IMR-90 (cell line): ENCODE data around the gene NACC2. TPM values are rescaled to one million over a fixed set of nuclear protein-coding genes. Genes with fewer than 3 reads are reported as not detected.

ENCODE experiments used
- ATAC-seq: fragments of 200-7000 bp; cut with Tn5 transposase; 2 replicates; pipeline ENCODE4 v1.9.1; 2020; ENCODE audit warnings: low read depth, mild to moderate bottlenecking, moderate library complexity
- BruUV-seq: library from RNA; stranded (reverse); fragments of 400-500 nt; replicated peaks from 2 replicates; lab custom pipeline; 2021; lab: Mats Ljungman, UMichigan
- CTCF ChIA-PET: fragments of 300-600 bp; formaldehyde crosslinking; extraction: SDS; loops from one replicate; lab custom pipeline; 2021; ENCODE audit warnings: antibody characterized with exemption; lab: Yijun Ruan, JAX
- POLR2A ChIA-PET: fragments of 300-600 bp; sonication (Branson Sonifier 250); formaldehyde crosslinking; loops from one replicate; lab custom pipeline; 2022; ENCODE audit warnings: antibody characterized with exemption; ENCODE audit not compliant: unreplicated experiment; lab: Charles Lee
- DNase-seq: peaks from one replicate; pipeline ENCODE4 v3.0.0; 2013
- H2AFZ ChIP-seq: replicated peaks from 2 replicates; pipeline ENCODE3; 2013; ENCODE audit warnings: low read length, mild to moderate bottlenecking; ENCODE audit not compliant: poor library complexity
- H2AK5ac ChIP-seq: 2 replicates; pipeline ENCODE4 v1.6.1; 2013; ENCODE audit warnings: low read depth, low read length, inconsistent platforms
- H2AK9ac ChIP-seq: replicated peaks from 2 replicates; pipeline ENCODE3; 2013; ENCODE audit warnings: mild to moderate bottlenecking, low read depth, low read length, moderate library complexity; ENCODE audit not compliant: poor library complexity
- H2BK120ac ChIP-seq: 2 replicates; pipeline ENCODE4 v1.6.1; 2013; ENCODE audit warnings: low read depth, low read length, inconsistent platforms
- H2BK15ac ChIP-seq: 3 replicates; pipeline ENCODE4 v1.6.1; 2013; ENCODE audit warnings: low read depth, low read length, inconsistent platforms
- H2BK20ac ChIP-seq: 2 replicates; pipeline ENCODE4 v1.6.1; 2013; ENCODE audit warnings: low read depth, mild to moderate bottlenecking, inconsistent platforms, low read length, moderate library complexity
- H2BK5ac ChIP-seq: 2 replicates; pipeline ENCODE4 v1.6.1; 2013; ENCODE audit warnings: mild to moderate bottlenecking, low read depth, low read length, inconsistent platforms; ENCODE audit not compliant: poor library complexity, severe bottlenecking
- H3K14ac ChIP-seq: replicated peaks from 2 replicates; pipeline ENCODE4 v1.6.1; 2013; ENCODE audit warnings: low read depth, low read length, inconsistent platforms
- H3K18ac ChIP-seq: 2 replicates; pipeline ENCODE4 v1.6.1; 2013; ENCODE audit warnings: low read depth, low read length, control low read depth
- H3K23ac ChIP-seq: 2 replicates; pipeline ENCODE4 v1.6.1; 2013; ENCODE audit warnings: low read depth, low read length, inconsistent platforms
- H3K27ac ChIP-seq: 2 replicates; pipeline ENCODE4 v1.5.1; 2013; ENCODE audit warnings: mild to moderate bottlenecking, control low read depth, low read length; ENCODE audit not compliant: insufficient read depth
- H3K27me3 ChIP-seq: 2 replicates; pipeline ENCODE4 v1.6.1; 2013; ENCODE audit warnings: low read length; ENCODE audit not compliant: control insufficient read depth, insufficient read depth
- H3K36me3 ChIP-seq: 2 replicates; pipeline ENCODE4 v1.6.1; 2013; ENCODE audit warnings: low read length, mixed read lengths; ENCODE audit not compliant: control insufficient read depth, insufficient read depth
- H3K4ac ChIP-seq: 2 replicates; pipeline ENCODE4 v1.6.1; 2013; ENCODE audit warnings: low read depth, low read length, inconsistent platforms
- H3K4me1 ChIP-seq: 2 replicates; pipeline ENCODE4 v1.6.1; 2013; ENCODE audit warnings: low read length, mixed read lengths; ENCODE audit not compliant: control insufficient read depth, insufficient read depth
- H3K4me2 ChIP-seq: 2 replicates; pipeline ENCODE4 v1.6.1; 2013; ENCODE audit warnings: low read depth, mild to moderate bottlenecking, control low read depth, low read length, moderate library complexity
- H3K4me3 ChIP-seq: 2 replicates; pipeline ENCODE4 v1.5.1; 2013; ENCODE audit warnings: low read depth, mild to moderate bottlenecking, control low read depth, low read length, moderate library complexity; ENCODE audit not compliant: insufficient read depth
- H3K56ac ChIP-seq: 2 replicates; pipeline ENCODE4 v1.6.1; 2013; ENCODE audit warnings: low read length, inconsistent platforms; ENCODE audit not compliant: insufficient read depth; ENCODE audit errors: extremely low read depth
- H3K79me1 ChIP-seq, 2 experiments: 2 replicates each; pipeline ENCODE4 v1.6.1; 2013; ENCODE audit warnings: low read length in 2 of 2, inconsistent platforms in 1 of 2, low read depth in 1 of 2
- H3K9ac ChIP-seq: 2 replicates; pipeline ENCODE4 v1.6.1; 2013; ENCODE audit warnings: low read depth, low read length, control low read depth
- H3K9me1 ChIP-seq: 2 replicates; pipeline ENCODE4 v1.6.1; 2013; ENCODE audit warnings: low read length, inconsistent platforms; ENCODE audit not compliant: insufficient read depth
- H3K9me3 ChIP-seq: 2 replicates; pipeline ENCODE4 v1.6.1; 2013; ENCODE audit warnings: low read length; ENCODE audit not compliant: control insufficient read depth, insufficient read depth
- H4K20me1 ChIP-seq: 2 replicates; pipeline ENCODE4 v1.6.1; 2013; ENCODE audit warnings: low read length, inconsistent platforms; ENCODE audit not compliant: insufficient read depth
- H4K5ac ChIP-seq: 2 replicates; pipeline ENCODE4 v1.6.1; 2013; ENCODE audit warnings: mild to moderate bottlenecking, low read depth, low read length, control low read depth
- H4K8ac ChIP-seq, 2 experiments: 2 replicates each; pipeline ENCODE4 v1.6.1; 2013; ENCODE audit warnings: low read depth in 2 of 2, low read length in 2 of 2, control low read depth in 1 of 2, inconsistent platforms in 1 of 2
- H4K91ac ChIP-seq: 2 replicates; pipeline ENCODE4 v1.6.1; 2013; ENCODE audit warnings: low read depth, low read length, inconsistent platforms; ENCODE audit not compliant: insufficient read depth
- CEBPB ChIP-seq: IDR thresholded peaks from 2 replicates; pipeline ENCODE4 v1.6.1; 2012; ENCODE audit warnings: low read depth, low read length, improper control_type of control experiment
- CHD1 ChIP-seq: IDR thresholded peaks from 2 replicates; pipeline ENCODE4 v1.6.1; 2012; ENCODE audit warnings: low read depth, low read length, improper control_type of control experiment
- CTCF ChIP-seq: conservative IDR thresholded peaks from 2 replicates; pipeline ENCODE4 v1.5.1; 2012; ENCODE audit warnings: mild to moderate bottlenecking, low read depth, low read length, improper control_type of control experiment
- ELK1 ChIP-seq: fragments of 150-350 bp; IDR thresholded peaks from 2 replicates; pipeline ENCODE4 v1.6.1; 2016; ENCODE audit warnings: low read depth, mild to moderate bottlenecking, low read length, moderate library complexity, borderline replicate concordance
- MAZ ChIP-seq: IDR thresholded peaks from 2 replicates; pipeline ENCODE4 v1.6.1; 2012; ENCODE audit warnings: low read depth, mild to moderate bottlenecking, low read length, improper control_type of control experiment, moderate library complexity, borderline replicate concordance
- MXI1 ChIP-seq: IDR thresholded peaks from 2 replicates; pipeline ENCODE4 v1.6.1; 2012; ENCODE audit warnings: low read depth, mild to moderate bottlenecking, low read length, moderate library complexity, borderline replicate concordance
- RFX5 ChIP-seq: IDR thresholded peaks from 2 replicates; pipeline ENCODE4 v1.8.0; 2012; ENCODE audit warnings: low read depth, mild to moderate bottlenecking, low read length, moderate library complexity
- USF2 ChIP-seq: fragments of 150-350 bp; IDR thresholded peaks from 2 replicates; pipeline ENCODE4 v1.6.1; 2017; ENCODE audit warnings: mild to moderate bottlenecking, antibody characterized with exemption, low read length, low read depth
- WGBS, 2 experiments: methylation state at CpG; one replicate each; pipeline versions ENCODE4 v1.1.5 to v1.1.7; 2013; ENCODE audit warnings: missing lambda C conversion rate in 2 of 2; ENCODE audit not compliant: insufficient read length in 1 of 2; ENCODE audit errors: extremely low coverage in 2 of 2; 5-methylcytosine and 5-hydroxymethylcytosine counted together
- dilution Hi-C: fragments of 300-500 bp; cut with HindIII; formaldehyde crosslinking; loops from one replicate; pipeline ENCODE4 v1.14.3; 2018; ENCODE audit warnings: low sequenced_read_pairs; ENCODE audit not compliant: unreplicated experiment
- in situ Hi-C: fragments of 300-500 bp; cut with MboI; formaldehyde crosslinking; loops from 3 replicates; pipeline ENCODE4 v1.14.3; 2019; ENCODE audit warnings: low sequenced_read_pairs, inconsistent platforms, mixed read lengths
- intact Hi-C: fragments of 100-400 bp; cut with micrococcal nuclease; formaldehyde crosslinking; loops from 2 replicates; pipeline ENCODE4 v1.10.0; 2022
- polyA plus RNA-seq, 3 experiments: library from polyadenylated mRNA; depleted of rRNA; stranded (reverse); fragments of >200 nt; gene quantifications; 2 replicates each; pipeline ENCODE4 v1.2.3, GENCODE V29; 2012; ENCODE audit warnings: low replicate concordance in 1 of 3
- total RNA-seq: library from RNA; depleted of rRNA; stranded (reverse); fragments of >200 nt; gene quantifications from 2 replicates; pipeline ENCODE4 v1.2.3, GENCODE V29; 2012

Gene NACC2
- total and polyA plus RNA-seq, 2 of the 4 experiments (the other 2 are of a cell fraction), result 7.9 to 19.0 TPM

GRCh38 chr9:136043441-136043991, 51.6 kb downstream of the NACC2 start:
- H4K8ac ChIP-seq, result no peak overlapping the region
- H3K4me1 ChIP-seq, result peaks cover 7% of the 10 kb centered on the region
- H3K27ac ChIP-seq, result no peak overlapping the region
- ATAC-seq, result no peak
- H2BK5ac ChIP-seq, result no peak overlapping the region
- no peak overlapping the region for H2AK5ac ChIP-seq
- H3K36me3 ChIP-seq, result peaks cover 23% of the 10 kb centered on the region; the same call in 1 of the 2 replicates
- no peak overlapping the region for H3K18ac ChIP-seq
- H2BK120ac ChIP-seq, result no peak overlapping the region
- H3K9me3 ChIP-seq, result peaks cover 7% of the 10 kb centered on the region
- no peak overlapping the region for H3K4me2 ChIP-seq
- no peak for DNase-seq
- no peak overlapping the region for H2BK15ac ChIP-seq
- in situ Hi-C loops, result no loop called here
- H3K14ac ChIP-seq, result no peak overlapping the region
- peak overlapping the region; percentile 81 for H2AK9ac ChIP-seq
- H4K91ac ChIP-seq, result no peak overlapping the region
- peaks cover 35 to 77% of the 10 kb centered on the region in 2 experiments for H3K79me1 ChIP-seq
- no peak overlapping the region for H2BK20ac ChIP-seq
- ChIA-PET POLR2A (no interaction called here), CTCF (no interaction called here)
- peak overlapping the region; percentile 41 for H2AFZ ChIP-seq
- no peak overlapping the region for H4K5ac ChIP-seq
- H4K20me1 ChIP-seq, result peaks cover 85% of the 10 kb centered on the region
- dilution Hi-C loops, result no loop called here
- no peak for TF ChIP-seq CTCF
- no peak for TF ChIP-seq MAZ
- 0 out of 2 replicates have a peak, but pooled peaks have one; percentile 16 for TF ChIP-seq CEBPB
- TF ChIP-seq MXI1, result no peak
- no peak for TF ChIP-seq RFX5
- TF ChIP-seq ELK1, result no peak
- no peak for TF ChIP-seq CHD1
- no peak for TF ChIP-seq USF2
- WGBS, 2 experiments, result 85% methylated on average over 12 of the region's 18 CpGs; no CpG with 5 or more reads in 1 of the 2 experiments
- H3K9me1 ChIP-seq, result peaks cover 15% of the 10 kb centered on the region; the same call in 1 of the 2 replicates
- H3K56ac ChIP-seq, result no peak overlapping the region
- no peak overlapping the region for H3K23ac ChIP-seq
- intact Hi-C loops, result no loop called here
- no peak overlapping the region for H3K9ac ChIP-seq
- H3K4me3 ChIP-seq, result no peak overlapping the region
- BruUV-seq, result no TSS peak
- no peak overlapping the region for H3K4ac ChIP-seq
- H3K27me3 ChIP-seq, result no peaks in the 10 kb centered on the region
